HT1080 (cell line): ENCODE measurements around the gene PLEKHF1. TPM values are rescaled to one million over a fixed set of nuclear protein-coding genes. Genes with fewer than 3 reads are reported as not detected.

Experiments used
- DNase-seq: peaks from one replicate; pipeline ENCODE4 v3.0.0-alpha.2; 2015; ENCODE audit warnings: low read depth
- total RNA-seq: library from RNA; depleted of rRNA; stranded (reverse); fragments of >200 nt; shearing (Covaris generic); gene quantifications from 2 replicates; pipeline ENCODE4 v1.2.3, GENCODE V29; 2014; rRNA removed

The PLEKHF1 gene
- total RNA-seq, 1 experiment from 2014 or later, result 16.1 TPM

DNA sequence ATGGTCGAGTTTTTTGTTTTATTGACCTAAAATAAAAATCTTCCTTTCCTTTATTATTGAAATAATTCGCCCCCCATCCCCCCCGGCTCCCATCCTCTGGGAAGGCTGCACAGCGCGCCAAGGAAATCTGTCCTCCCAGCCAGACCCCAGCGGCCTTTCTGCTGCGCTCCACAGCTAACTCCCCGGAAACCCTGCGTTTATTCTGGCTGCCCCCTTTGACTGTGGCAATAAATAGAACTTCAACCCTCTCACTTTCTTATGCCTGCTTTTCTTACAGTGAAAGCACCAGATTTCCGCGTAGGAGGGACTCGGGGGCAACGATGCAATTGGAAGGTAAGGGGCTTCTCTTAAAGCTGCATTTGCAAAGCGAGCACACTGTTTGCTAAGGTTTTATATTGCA, 59.5 kb downstream of the PLEKHF1 start:
- DNase-seq, result no peak

Other genes with a start within 250 kb of the PLEKHF1 start
- not detected in 2 replicates for gene VSTM2B, start 139.5 kb upstream of the PLEKHF1 start, total RNA-seq
- gene POP4, start 59.2 kb upstream of the PLEKHF1 start, total RNA-seq, result 157 and 170 TPM in 2 replicates
- 34.3 and 34.5 TPM in 2 replicates for gene C19orf12, start 49.8 kb downstream of the PLEKHF1 start, total RNA-seq
- 10.8 and 14.2 TPM in 2 replicates for gene CCNE1, start 146.5 kb downstream of the PLEKHF1 start, total RNA-seq